HEK293T (cell line): Measurements from ENCODE around the gene PFKFB1.

Source experiments
- ARNT ChIP-seq: fragments of 450-650 bp; IDR thresholded peaks from 2 replicates; pipeline ENCODE4 v1.6.1; 2017; ENCODE audit warnings: mild to moderate bottlenecking
- BHLHE40 ChIP-seq: fragments of 450-650 bp; IDR thresholded peaks from 2 replicates; pipeline ENCODE4 v1.6.1; 2016; ENCODE audit warnings: mild to moderate bottlenecking, moderate library complexity, borderline replicate concordance
- CTBP1 ChIP-seq: fragments of 450-650 bp; IDR thresholded peaks from 2 replicates; pipeline ENCODE4 v1.6.1; 2016; ENCODE audit warnings: borderline replicate concordance
- ELF4 ChIP-seq: fragments of 450-650 bp; IDR thresholded peaks from 2 replicates; pipeline ENCODE4 v1.6.1; 2017; ENCODE audit warnings: antibody characterized with exemption
- FOXK2 ChIP-seq: fragments of 450-650 bp; IDR thresholded peaks from 2 replicates; pipeline ENCODE4 v1.6.1; 2016; ENCODE audit warnings: mild to moderate bottlenecking
- FOXM1 ChIP-seq: fragments of 450-650 bp; IDR thresholded peaks from 2 replicates; pipeline ENCODE4 v1.6.1; 2017; ENCODE audit warnings: mild to moderate bottlenecking, borderline replicate concordance
- L3MBTL2 ChIP-seq: fragments of 450-650 bp; conservative IDR thresholded peaks from 2 replicates; pipeline ENCODE4 v1.6.1; 2016; ENCODE audit warnings: mild to moderate bottlenecking
- LEF1 ChIP-seq: fragments of 450-650 bp; IDR thresholded peaks from 2 replicates; pipeline ENCODE4 v1.6.1; 2017; ENCODE audit warnings: mild to moderate bottlenecking, borderline replicate concordance
- NFRKB ChIP-seq: fragments of 450-650 bp; IDR thresholded peaks from 2 replicates; pipeline ENCODE4 v1.6.1; 2016; ENCODE audit warnings: mild to moderate bottlenecking, moderate library complexity
- SP1 ChIP-seq: fragments of 450-650 bp; IDR thresholded peaks from 2 replicates; pipeline ENCODE4 v1.6.1; 2017
- SUZ12 ChIP-seq: fragments of 450-650 bp; IDR thresholded peaks from 2 replicates; pipeline ENCODE4 v1.6.1; 2016; ENCODE audit warnings: mild to moderate bottlenecking
- TARDBP ChIP-seq: fragments of 450-650 bp; IDR thresholded peaks from 2 replicates; pipeline ENCODE4 v1.6.1; 2016
- ZNF384 ChIP-seq: fragments of 450-650 bp; IDR thresholded peaks from 2 replicates; pipeline ENCODE4 v1.6.1; 2016

- TF ChIP-seq BHLHE40 (no peak), NFRKB (no peak), TARDBP (no peak), FOXM1 (no peak), SP1 (no peak), SUZ12 (no peak), ZNF384 (no peak), ARNT (no peak), LEF1 (no peak), FOXK2 (no peak), ELF4 (no peak), L3MBTL2 (no peak), CTBP1 (no peak)
Measured at GRCh38 chrX:54944816-54945215, 49.2 kb downstream of the PFKFB1 start.
